SU-DHL-6 (cell line): ENCODE measurements around the gene SHISA7.

Experiments used
- H2AFZ ChIP-seq: fragments of 200-600 bp; sonication (generic); 2 replicates; pipeline ENCODE4 v1.6.1; 2014; ENCODE audit warnings: low read depth, mild to moderate bottlenecking, moderate library complexity, mixed read lengths, antibody characterized with exemption, low read length; ENCODE audit not compliant: severe bottlenecking
- H3F3A ChIP-seq: fragments of 200-600 bp; shearing (Covaris generic); 2 replicates; pipeline ENCODE4 v1.6.0; 2016; ENCODE audit warnings: antibody characterized with exemption, mild to moderate bottlenecking; ENCODE audit not compliant: insufficient read depth
- H3K27ac ChIP-seq: fragments of 200-600 bp; sonication (generic); 2 replicates; pipeline ENCODE4 v1.5.1; 2016; ENCODE audit warnings: low read depth, mild to moderate bottlenecking, low read length, moderate library complexity, mixed read lengths
- H3K27me3 ChIP-seq: fragments of 200-600 bp; sonication (generic), shearing (Covaris generic); 2 replicates; pipeline ENCODE4 v1.6.0; 2014; ENCODE audit warnings: mild to moderate bottlenecking, low read length
- H3K36me3 ChIP-seq: fragments of 200-600 bp; sonication (generic); 2 replicates; pipeline ENCODE4 v1.6.1; 2014; ENCODE audit warnings: mild to moderate bottlenecking, low read length, mixed read lengths
- H3K4me2 ChIP-seq: fragments of 300-600, 200-600 bp; shearing (Covaris generic), sonication (generic); 2 replicates; pipeline ENCODE4 v1.6.0; 2014; ENCODE audit warnings: low read length, low read depth, mild to moderate bottlenecking; ENCODE audit not compliant: poor library complexity, severe bottlenecking
- H3K4me3 ChIP-seq: fragments of 200-600 bp; sonication (generic); 2 replicates; pipeline ENCODE4 v1.5.1; 2014; ENCODE audit warnings: antibody characterized with exemption, low read length, mild to moderate bottlenecking, mixed read lengths; ENCODE audit not compliant: insufficient read depth, poor library complexity, severe bottlenecking
- H3K79me2 ChIP-seq: fragments of 200-600 bp; sonication (generic); 2 replicates; pipeline ENCODE4 v1.6.1; 2014; ENCODE audit warnings: mild to moderate bottlenecking, low read length, moderate library complexity; ENCODE audit not compliant: insufficient read depth
- H3K9ac ChIP-seq: fragments of 200-600 bp; sonication (generic); 2 replicates; pipeline ENCODE4 v1.7.0; 2014; ENCODE audit warnings: mild to moderate bottlenecking, low read length
- H3K9me2 ChIP-seq: fragments of 200-600 bp; sonication (generic); replicated peaks from 2 replicates; pipeline ENCODE4 v1.6.1; 2014; ENCODE audit warnings: low read length; ENCODE audit not compliant: insufficient read depth
- H3K9me3 ChIP-seq: fragments of 200-600 bp; sonication (generic); 2 replicates; pipeline ENCODE4 v1.6.1; 2014; ENCODE audit warnings: low read length, mixed read lengths; ENCODE audit not compliant: insufficient read depth
- H4K20me1 ChIP-seq: fragments of 200-600 bp; sonication (generic); 2 replicates; pipeline ENCODE4 v1.6.1; 2014; ENCODE audit warnings: low read depth, mild to moderate bottlenecking, antibody characterized with exemption, low read length, moderate library complexity, mixed read lengths
- EZH2phosphoT487 ChIP-seq: fragments of 200-600 bp; sonication (generic), shearing (Covaris generic); conservative IDR thresholded peaks from 2 replicates; pipeline ENCODE4 v1.6.1; 2018; ENCODE audit warnings: mild to moderate bottlenecking, antibody characterized with exemption, low read length, moderate library complexity, mixed read lengths
- TF ChIP-seq, protein P1 (sequence below): fragments of 200-600 bp; sonication (generic); IDR thresholded peaks from one replicate; pipeline ENCODE4 v1.5.1; 2017; ENCODE audit warnings: antibody characterized with exemption, mild to moderate bottlenecking, low read length, moderate library complexity; ENCODE audit not compliant: insufficient read depth, poor library complexity, severe bottlenecking

The SHISA7 gene

GRCh38 chr19:55487924-55488687 lies 45.0 kb upstream of the SHISA7 start, which contains the start of gene SSC5D:
SSC5D (plus strand) TSS chr19:55488436; CDS start chr19:55488590, 154 bp downstream.
- H2AFZ ChIP-seq, result no peak within 1 kb of the TSS
- no peak within 1 kb of the TSS for H3K27ac ChIP-seq
- no peak within 1 kb of the TSS for H3K4me2 ChIP-seq

DNA sequence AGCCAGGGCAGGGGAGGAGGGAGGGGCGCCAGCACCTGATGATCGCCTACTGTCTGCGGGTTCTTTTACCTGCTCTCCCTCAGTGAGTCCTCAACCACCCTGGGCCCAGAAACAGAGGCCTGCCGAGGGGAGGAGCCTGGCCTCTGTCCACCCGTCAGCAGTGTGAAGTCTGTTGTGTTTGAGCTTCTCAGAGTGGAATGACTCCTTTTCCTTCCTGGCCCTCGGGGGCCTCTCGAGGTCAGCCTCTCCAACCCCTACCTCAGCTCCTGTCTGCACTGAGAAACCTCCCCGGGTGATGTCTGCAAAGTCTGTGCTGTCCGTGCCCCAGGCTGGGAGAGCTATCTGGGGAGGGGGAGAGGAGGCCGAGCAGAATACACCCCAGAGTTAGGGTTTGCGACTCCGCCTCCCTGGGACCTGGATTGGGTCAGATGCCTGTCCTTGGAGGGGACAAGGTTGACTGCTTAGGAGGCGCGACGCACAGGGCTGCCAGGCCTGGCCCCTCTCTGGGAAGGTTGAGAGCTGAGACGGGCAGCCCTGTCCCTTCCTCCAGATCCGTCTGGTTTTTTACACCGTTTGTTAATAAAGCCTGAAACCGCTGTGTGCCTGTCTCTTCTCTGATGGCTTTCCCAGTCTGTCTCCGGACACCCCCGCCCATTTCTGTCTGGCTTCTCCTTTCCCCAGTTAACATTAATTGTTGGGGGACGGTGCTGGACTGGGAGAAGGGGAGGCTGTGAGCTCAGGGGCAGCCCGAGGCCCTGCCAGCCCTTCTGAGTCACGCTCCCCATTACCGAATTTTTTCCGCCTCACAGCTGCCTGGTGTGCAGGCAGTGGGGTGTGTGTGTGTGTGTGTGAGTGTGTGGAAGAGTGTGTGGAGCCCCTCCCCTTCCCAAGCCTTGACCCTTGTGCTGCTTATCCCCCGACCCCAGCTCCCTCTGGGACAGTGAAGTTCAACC lies 44.1 kb upstream of the SHISA7 start:
- no peaks in the 10 kb centered on the region for H3K27me3 ChIP-seq
- no peak overlapping the region for H2AFZ ChIP-seq
- no peaks in the 10 kb centered on the region for H3K9me2 ChIP-seq
- no peak overlapping the region for H3K9ac ChIP-seq
- H3K79me2 ChIP-seq, result no peaks in the 10 kb centered on the region
- TF ChIP-seq, protein P1, sequence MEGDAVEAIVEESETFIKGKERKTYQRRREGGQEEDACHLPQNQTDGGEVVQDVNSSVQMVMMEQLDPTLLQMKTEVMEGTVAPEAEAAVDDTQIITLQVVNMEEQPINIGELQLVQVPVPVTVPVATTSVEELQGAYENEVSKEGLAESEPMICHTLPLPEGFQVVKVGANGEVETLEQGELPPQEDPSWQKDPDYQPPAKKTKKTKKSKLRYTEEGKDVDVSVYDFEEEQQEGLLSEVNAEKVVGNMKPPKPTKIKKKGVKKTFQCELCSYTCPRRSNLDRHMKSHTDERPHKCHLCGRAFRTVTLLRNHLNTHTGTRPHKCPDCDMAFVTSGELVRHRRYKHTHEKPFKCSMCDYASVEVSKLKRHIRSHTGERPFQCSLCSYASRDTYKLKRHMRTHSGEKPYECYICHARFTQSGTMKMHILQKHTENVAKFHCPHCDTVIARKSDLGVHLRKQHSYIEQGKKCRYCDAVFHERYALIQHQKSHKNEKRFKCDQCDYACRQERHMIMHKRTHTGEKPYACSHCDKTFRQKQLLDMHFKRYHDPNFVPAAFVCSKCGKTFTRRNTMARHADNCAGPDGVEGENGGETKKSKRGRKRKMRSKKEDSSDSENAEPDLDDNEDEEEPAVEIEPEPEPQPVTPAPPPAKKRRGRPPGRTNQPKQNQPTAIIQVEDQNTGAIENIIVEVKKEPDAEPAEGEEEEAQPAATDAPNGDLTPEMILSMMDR, result no peak
- no peak for TF ChIP-seq EZH2phosphoT487
- no peaks in the 10 kb centered on the region for H4K20me1 ChIP-seq
- H3F3A ChIP-seq, result 0 out of 2 replicates have a peak, but pooled peaks cover 3% of the 10 kb centered on the region
- no peak overlapping the region for H3K27ac ChIP-seq
- H3K4me2 ChIP-seq, result no peak overlapping the region
- no peak overlapping the region for H3K4me3 ChIP-seq
- no peaks in the 10 kb centered on the region for H3K36me3 ChIP-seq
- no peaks in the 10 kb centered on the region for H3K9me3 ChIP-seq

More at GRCh38 chr19:55487924-55488687, 45.0 kb upstream of the SHISA7 start, which contains the start of gene SSC5D:
- no peaks in the 10 kb centered on the region for H3K36me3 ChIP-seq
- H3K27me3 ChIP-seq, result no peaks in the 10 kb centered on the region
- H3K9me2 ChIP-seq, result no peaks in the 10 kb centered on the region
- H3F3A ChIP-seq, result 0 out of 2 replicates have a peak, but pooled peaks cover 3% of the 10 kb centered on the region
- H3K9ac ChIP-seq, result no peak within 1 kb of the TSS
- no peaks in the 10 kb centered on the region for H4K20me1 ChIP-seq
- H3K79me2 ChIP-seq, result no peaks in the 10 kb centered on the region
- H3K9me3 ChIP-seq, result no peaks in the 10 kb centered on the region
- no peak for TF ChIP-seq EZH2phosphoT487
- TF ChIP-seq, protein P1, result no peak
- H3K4me3 ChIP-seq, result no peak within 1 kb of the TSS

DNA sequence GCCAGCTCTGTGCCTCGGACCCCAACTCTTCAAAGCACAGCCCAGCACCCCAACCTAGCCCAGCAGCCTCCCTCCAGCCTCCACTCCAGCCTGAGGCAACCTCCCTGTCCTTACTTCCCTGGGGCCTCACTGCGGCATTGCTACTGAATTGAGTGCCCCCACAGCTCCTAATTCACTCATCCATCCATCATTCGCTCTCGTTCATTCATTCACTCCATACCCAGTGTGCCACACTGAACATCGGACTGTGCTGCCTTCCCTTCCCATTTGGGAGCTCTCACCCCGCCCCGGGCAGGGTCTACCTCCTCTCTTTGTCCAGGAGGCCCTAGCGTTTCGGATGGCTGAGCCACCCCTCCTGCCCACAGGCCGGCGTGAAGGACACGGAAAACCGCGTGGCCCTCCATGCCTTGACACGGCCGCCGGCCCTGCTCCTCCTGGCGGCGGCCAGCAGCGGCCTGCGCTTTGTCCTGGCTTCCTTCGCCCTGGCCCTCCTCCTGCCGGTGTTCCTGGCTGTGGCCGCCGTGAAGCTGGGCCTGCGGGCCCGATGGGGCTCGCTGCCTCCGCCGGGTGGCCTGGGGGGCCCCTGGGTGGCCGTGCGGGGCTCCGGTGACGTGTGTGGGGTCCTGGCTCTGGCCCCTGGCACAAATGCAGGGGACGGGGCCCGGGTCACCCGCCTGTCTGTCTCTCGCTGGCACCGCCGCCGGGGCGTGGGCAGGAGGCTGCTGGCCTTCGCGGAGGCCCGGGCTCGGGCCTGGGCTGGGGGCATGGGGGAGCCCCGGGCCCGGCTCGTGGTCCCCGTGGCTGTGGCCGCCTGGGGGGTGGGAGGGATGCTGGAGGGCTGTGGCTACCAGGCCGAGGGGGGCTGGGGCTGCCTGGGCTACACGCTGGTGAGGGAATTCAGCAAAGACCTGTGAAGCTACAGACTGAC lies 43.2 kb upstream of the SHISA7 start:
- Histone ChIP-seq H3F3A (0 out of 2 replicates have a peak, but pooled peaks cover 3% of the 10 kb centered on the region), H3K27me3 (no peaks in the 10 kb centered on the region), H3K9ac (no peak overlapping the region), H2AFZ (no peak overlapping the region), H3K9me3 (no peaks in the 10 kb centered on the region), H3K9me2 (no peaks in the 10 kb centered on the region), H3K4me3 (no peak overlapping the region), H3K36me3 (no peaks in the 10 kb centered on the region), H3K79me2 (no peaks in the 10 kb centered on the region), H3K4me2 (no peak overlapping the region), H4K20me1 (no peaks in the 10 kb centered on the region), H3K27ac (no peak overlapping the region)
- TF ChIP-seq, protein P1, result no peak
- no peak for TF ChIP-seq EZH2phosphoT487
